ENCODE results near the gene ZFPM1.
"Not testable (repeated sequence)": the region's sequence is repeated elsewhere in the genome, so short reads cannot be mapped to it uniquely, and the experiment has no call there.

Gene ZFPM1

DNA sequence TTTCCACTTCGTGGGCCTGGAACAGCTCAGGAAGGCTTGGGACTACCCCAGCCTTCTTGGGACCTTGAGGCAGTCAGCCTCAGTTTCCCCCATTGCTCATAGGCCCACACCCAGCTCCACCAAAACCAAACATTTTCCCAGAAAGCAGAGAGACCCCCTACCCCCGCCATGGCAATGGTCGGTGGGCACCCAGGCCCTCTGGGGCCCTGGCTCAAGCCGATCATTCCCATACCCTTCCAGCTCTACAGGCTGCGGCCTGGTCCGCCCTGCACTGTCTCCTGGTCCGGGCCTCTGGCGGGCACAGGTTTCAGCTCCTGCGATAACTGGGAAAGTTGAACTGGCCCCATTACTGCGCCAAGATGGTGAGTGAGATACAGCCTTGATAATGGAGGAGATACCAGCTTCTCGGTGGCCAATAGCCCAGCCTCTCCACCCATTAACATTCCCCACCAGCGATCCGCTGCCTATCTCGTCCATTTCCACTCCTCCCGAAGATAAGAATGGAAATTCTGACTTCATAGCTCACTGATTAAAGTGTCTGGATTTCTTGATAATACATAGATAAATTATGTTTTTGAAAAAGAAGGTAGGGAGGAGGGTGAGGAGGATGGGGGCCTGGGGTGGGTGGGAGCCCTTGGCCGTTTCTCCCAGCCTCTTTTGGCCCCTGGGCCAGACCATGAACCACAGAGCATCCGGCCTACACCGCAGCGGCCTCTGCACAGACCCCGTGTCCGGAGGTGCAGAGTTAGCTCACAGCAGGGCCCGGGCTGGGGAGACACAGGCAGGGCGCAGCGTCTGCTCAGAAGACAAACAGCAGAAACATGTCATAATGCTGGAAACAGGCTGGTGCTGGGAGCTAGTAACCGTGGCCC, 11.6 kb downstream of the ZFPM1 start:
- no peak for DNase-seq (ENCODE audit: insufficient read length, low spot score)
- no peak for FAIRE-seq

DNA sequence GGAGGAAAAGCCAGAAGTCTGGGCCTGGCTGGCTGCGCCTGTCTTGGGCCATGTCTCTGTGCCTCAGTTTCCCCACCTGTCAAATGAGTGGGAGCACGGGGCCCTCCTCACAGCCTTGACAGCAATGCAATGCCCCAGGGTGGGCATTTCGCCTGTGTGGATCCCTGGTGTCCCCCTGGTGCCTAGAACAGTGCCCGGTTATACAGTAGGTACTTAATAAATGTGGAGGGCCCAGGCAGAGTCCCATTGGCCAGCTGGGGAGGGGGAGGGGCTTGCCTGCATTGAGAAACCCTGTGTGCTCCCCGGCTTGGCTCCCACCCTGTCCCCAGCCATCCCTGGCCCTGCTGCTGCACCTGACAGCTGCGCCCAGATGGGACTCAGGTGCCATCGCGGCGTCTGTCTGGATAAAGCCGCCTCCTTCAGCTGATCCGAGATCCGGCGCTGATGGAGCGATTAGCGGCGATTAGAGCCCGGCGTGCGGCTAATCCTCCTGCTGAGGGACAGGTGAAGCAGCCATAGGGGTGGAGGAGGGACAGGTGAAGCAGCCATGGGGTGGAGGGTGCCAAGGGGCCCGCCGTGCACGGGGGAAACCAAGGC, 12.4 kb downstream of the ZFPM1 start:
- DNase-seq (ENCODE audit: insufficient read length, low spot score) (no peak), FAIRE-seq (no peak)

- DNase-seq (ENCODE audit: insufficient read length, low spot score) = no peak
- FAIRE-seq = no peak
Observed at GRCh38 chr16:88466175-88466862, 13.2 kb downstream of the ZFPM1 start.

DNA sequence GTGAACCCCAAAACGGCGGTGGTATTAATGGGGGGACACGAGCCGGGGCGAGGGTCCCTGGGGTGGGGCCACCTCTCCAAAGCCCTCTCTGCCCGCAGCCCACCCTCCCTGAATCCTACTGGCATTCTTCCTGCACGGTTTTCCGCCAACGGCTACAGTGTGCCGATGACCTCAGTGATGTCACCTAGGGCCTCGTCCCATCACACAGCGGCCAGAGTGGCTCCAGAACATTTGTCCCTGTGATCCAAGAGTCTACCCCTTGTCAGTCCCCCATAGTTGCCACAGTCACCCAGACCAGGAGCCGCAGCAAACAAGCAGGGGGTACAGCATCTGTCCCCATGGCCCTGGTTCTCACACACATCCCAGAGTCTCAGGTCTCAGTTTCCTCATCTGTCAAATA, 13.9 kb downstream of the ZFPM1 start:
- FAIRE-seq (no peak), DNase-seq (ENCODE audit: insufficient read length, low spot score) (no peak)

- DNase-seq (ENCODE audit: insufficient read length, low spot score) (no peak), FAIRE-seq (no peak)
Observed at GRCh38 chr16:88467541-88467944, 14.5 kb downstream of the ZFPM1 start.

GRCh38 chr16:88468275-88469129, 15.4 kb downstream of the ZFPM1 start:
- no peak for FAIRE-seq
- DNase-seq (ENCODE audit: insufficient read length, low spot score) = no peak

DNA sequence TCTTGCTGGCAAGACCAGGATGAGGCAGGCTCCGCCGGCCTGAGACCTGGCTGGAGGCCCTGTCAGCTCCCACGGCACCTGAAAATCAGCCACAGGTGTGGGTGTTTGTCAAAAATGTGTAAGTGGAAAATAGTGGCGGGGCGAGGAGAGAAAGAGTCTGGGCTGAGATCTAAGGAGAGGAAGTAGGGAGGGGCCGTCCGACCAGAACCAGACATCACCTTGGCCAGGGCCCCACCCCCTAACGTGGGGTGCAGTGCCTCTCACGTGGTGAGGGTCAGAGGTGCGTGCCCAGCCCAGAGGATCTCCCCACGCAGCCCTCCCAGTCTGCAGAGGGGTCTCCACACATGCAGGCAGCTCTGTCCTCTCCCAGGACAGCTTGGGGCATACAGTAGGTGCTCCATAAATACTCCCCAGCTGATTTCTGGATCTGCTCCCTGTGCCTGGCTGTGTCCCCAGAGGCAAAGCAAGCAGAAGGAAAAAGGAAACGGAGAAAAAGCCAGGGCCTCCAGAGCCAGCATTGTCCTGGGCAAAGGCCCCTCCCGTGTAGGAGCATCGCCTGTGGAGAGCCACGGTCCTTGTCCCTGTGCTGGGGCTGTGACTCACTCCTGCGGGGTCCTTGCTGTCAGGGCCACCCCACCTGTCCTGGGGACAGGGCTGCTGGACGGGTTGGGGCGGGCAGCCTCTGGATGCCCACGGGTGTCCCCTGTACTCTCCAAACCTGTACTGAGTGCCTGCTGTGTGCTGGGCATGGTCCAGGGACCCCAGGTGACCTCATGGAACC, 16.7 kb downstream of the ZFPM1 start:
- FAIRE-seq = no peak
- DNase-seq (ENCODE audit: insufficient read length, low spot score) = no peak

DNA sequence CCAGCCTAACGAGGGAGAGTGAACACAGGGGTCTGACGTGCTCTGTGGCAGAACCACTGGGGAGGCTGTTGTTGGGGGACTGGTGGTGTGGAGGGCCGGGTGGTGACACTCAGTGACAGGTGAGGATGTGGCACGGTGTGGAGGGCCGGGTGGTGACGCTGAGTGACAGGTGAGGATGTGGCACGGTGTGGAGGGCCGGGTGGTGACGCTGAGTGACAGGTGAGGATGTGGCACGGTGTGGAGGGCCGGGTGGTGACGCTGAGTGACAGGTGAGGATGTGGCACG, 17.3 kb downstream of the ZFPM1 start:
- not testable (repeated sequence) for DNase-seq (ENCODE audit: insufficient read length, low spot score); FAIRE-seq

DNA sequence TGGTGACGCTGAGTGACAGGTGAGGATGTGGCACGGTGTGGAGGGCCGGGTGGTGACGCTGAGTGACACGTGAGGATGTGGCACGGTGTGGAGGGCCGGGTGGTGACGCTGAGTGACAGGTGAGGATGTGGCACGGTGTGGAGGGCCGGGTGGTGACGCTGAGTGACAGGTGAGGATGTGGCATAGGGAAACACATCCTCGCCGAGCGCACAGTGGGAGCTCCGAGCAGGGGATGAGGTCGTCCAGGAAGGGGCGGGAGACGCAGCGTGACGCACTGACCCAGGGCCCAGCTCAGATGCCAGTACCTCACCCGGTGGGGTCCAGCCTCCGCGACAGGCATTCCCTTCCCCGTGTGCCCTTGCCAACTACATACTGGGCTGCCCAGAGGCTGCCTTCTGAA, 17.6 kb downstream of the ZFPM1 start:
- not testable (repeated sequence) for FAIRE-seq; DNase-seq (ENCODE audit: insufficient read length, low spot score)

- FAIRE-seq (no peak), DNase-seq (ENCODE audit: insufficient read length, low spot score) (no peak)
Observed at GRCh38 chr16:88471115-88471514, 18.0 kb downstream of the ZFPM1 start.

- DNase-seq (ENCODE audit: insufficient read length, low spot score) (no peak), FAIRE-seq (no peak)
Observed at GRCh38 chr16:88471575-88471974, 18.5 kb downstream of the ZFPM1 start.

GRCh38 chr16:88472069-88472468, 19.0 kb downstream of the ZFPM1 start:
- DNase-seq (ENCODE audit: insufficient read length, low spot score) = no peak
- FAIRE-seq = no peak

DNA sequence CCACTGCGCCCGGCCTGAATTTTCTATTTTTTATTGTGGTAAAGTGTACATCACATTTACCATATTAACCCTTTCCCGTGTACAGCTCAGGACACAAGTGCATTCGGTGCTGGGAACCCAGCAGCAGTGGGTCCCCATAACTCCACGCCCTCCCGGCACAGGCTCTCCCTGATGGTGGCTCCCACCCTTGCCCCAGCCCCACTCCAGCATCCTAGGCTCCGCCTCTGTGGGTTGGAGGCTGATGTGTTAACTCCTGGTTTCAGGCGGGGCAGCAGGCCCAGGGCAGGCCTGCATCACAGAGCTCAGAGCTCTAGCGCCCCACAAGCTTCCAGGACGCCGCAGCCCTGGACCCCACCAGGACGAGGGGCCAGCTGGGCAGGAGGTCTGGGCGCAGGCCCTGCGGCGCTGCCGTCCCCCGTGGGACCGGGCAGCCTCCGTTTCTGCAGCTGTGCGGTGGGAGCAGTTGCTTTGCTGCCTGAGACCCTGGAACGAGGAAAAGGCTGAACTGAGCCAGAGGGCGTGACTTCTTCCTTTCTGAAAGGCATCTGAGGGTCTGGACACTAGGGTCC, 19.6 kb downstream of the ZFPM1 start:
- DNase-seq (ENCODE audit: insufficient read length, low spot score) (no peak), FAIRE-seq (no peak)

- DNase-seq (ENCODE audit: insufficient read length, low spot score) (no peak), FAIRE-seq (no peak)
Observed at GRCh38 chr16:88473666-88474534, 20.8 kb downstream of the ZFPM1 start.

GRCh38 chr16:88475037-88475436, 22.0 kb downstream of the ZFPM1 start:
- FAIRE-seq (no peak), DNase-seq (ENCODE audit: insufficient read length, low spot score) (no peak)

DNA sequence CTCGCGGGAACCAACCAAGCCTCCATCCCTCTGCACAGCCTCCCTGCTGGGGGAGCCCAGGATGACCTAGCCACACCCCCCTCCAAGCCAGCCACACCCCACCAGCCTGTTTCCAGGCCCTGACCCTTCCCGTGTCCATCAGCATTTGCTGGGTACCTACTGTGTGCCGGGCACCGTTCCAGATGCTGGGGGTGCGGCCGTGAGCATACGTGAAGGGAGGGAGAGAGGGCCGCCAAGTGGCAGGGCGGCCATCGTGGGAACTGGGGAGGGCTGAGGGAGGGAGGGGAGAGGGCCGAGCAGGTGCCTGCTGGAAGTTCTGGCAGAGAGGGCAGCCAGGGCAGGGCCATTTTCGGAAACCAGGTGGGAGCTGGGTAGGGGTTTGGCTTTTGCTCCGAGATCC, 23.1 kb downstream of the ZFPM1 start:
- no peak for DNase-seq (ENCODE audit: insufficient read length, low spot score)
- no peak for FAIRE-seq

- FAIRE-seq = no peak
Observed at GRCh38 chr16:88476817-88477397, 23.8 kb downstream of the ZFPM1 start.

DNA sequence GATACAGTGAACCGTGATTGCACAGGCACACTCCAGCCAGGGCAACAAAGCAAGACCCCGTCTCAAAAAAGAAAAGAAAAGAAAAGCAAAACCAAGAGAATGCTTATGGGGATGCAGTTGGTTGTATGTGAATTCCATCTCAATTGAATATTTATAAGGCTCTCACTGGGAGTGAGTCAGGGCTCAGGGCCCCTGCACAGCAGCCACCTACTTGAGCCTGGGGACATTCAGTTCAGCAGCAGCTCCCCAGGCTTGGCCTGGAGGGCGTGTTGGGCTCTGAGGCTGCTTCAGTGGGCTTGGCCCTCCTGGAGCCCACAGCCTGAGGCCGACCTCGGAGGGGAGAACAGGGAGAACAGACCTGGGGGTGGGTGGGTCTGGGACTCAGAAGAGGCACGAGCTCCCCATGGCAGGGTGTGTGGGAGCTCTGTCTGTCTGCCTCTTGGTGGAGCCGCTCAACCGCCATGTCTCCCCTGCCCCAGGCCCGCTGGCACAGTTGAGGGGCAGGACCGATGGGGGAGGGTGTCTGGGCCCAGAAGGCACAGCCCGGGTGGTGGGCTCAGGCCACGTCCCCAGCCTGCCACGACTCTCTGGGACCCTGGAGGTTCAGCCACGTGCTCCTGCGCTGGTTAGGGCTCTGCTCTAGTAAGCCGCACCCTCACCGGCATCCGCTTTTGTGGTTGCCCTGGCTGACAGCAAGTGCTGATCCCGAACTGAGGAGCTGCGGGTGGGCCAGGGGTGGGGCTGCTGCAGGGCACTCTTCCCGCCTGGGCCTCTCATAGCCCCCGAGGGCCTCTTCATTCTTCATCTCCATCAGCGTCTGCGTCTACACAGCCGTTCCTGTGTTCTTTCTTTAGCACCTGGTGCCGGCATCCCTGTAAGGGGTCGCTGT, 24.8 kb downstream of the ZFPM1 start:
- DNase-seq (ENCODE audit: insufficient read length, low spot score) (no peak), FAIRE-seq (no peak)

More at GRCh38 chr16:88476817-88477397, 23.8 kb downstream of the ZFPM1 start:
- DNase-seq (ENCODE audit: insufficient read length, low spot score) = no peak

Measured in HTR-8/SVneo (cell line).